HT-29 (cell line): ENCODE data around the gene APRT. TPM values are rescaled to one million over a fixed set of nuclear protein-coding genes. Genes with fewer than 3 reads are reported as not detected.
"Not testable (repeated sequence)": the region's sequence is repeated elsewhere in the genome, so short reads cannot be mapped to it uniquely, and the experiment has no call there.

Experiments
- DNase-seq: peaks from one replicate; pipeline ENCODE4 v3.0.0-alpha.2; 2015; ENCODE audit warnings: low spot score
- total RNA-seq: library from RNA; depleted of rRNA; stranded (reverse); fragments of >200 nt; shearing (Covaris generic); gene quantifications from 2 replicates; pipeline ENCODE4 v1.2.3, GENCODE V29; 2014

The APRT gene
- total RNA-seq, 1 experiment from 2014 or later, result 675 TPM

DNA sequence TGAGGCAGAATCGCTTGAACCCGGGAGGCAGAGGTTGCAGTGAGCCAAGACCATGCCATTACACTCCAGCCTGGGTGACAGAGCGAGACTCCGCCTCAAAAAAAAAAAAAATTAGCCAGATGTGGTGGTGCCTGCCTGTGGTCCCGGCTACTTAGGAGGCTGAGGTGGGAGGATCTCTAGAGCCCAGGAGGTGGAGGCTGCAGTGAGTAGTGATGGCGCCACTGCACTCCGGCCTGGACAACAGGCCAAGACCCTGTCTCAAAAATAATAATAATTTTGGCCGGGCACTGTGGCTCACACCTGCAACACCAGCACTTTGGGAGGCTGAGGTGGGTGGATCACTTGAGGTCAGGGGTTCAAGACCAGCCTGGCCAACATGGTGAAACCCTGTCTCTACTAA, 23.0 kb downstream of the APRT start:
- DNase-seq, result not testable (repeated sequence)

- DNase-seq, result no peak
These were observed 24.0 kb downstream of the APRT start for GRCh38 chr16:88787579-88788314.

DNA sequence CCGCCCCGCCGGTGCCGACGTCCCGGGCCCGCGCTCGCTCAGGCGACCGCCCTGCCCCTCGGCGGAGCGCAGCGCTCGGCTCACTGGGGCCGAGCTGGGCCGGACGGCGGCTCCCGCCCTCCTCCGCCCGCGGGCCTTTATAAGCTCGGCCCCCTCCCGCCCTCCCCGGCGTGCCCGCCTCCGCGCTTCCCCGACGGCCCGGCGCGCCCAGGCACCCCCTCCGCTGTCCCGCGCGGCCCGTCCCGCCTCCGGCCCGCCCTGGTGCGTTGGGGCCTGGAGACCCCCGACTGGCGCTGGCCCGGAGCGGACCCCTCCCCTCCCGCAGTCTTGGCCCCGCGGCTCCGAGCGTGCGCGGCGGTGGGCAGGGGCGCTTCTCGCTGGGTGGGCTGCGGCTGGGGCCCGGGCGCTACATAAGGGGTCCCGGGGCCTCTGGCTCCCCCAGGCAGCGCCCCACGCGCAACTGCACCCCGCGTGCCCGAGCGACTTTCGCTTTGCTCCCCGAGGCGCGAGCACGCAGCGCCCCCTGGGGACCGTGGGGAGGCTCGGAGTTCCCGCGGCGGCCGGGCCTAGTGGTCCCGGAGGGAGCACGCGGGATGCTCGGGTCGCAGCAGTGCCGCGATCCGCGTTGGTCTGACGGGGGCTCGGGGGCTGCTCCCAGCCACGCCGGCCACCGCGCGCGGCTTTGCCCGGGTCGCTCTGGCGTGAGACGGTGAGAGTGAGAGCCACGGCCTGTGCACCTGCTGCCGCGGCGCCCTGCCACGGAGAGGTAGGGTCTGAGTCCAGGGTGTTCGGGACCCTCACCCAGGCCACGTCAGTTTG, 26.4 kb downstream of the APRT start, which contains the start of gene PIEZO1:
TSS of gene PIEZO1 (minus strand) at position 115 of the 819 bp plus-strand sequence. CDS start 256 bp downstream, outside the sequence.
- peak; percentile 55 for DNase-seq

- DNase-seq, result no peak
These were observed 26.9 kb downstream of the APRT start for GRCh38 chr16:88784856-88785105.

GRCh38 chr16:88784074-88784855, 27.5 kb downstream of the APRT start:
- DNase-seq, result peak; percentile 65

DNA sequence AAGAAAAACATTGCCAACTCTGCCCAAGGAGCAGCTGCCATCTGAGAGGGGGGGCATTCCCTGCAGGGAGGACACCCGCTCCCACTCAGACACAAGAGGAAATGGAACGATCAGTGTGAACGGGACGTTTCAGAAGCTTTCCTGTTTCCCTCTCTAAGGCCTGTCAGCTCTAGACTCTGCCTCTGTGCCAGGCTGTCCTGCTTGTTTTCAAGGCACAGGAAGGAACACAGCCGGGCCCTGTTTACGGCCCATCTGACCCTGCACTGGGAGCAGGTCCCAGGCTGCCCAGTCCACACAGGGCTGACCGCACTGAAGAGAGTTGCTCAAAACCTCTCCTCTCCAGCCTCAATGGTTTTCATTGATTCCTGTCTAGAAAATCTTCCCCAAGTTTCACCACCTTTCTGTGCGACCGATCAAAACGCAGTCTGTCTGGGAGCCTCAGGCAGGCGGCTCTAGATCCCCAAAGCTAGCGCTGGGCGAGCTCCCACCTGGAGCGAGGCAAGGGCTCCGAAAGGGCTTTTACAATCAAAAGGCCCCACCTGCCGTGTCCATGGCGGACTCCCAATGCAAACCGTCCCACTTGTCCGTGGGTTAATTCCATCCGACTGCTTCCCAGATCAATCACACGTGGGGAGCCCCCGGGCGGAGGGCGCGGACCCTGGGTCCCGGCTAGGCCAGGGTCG, 28.2 kb downstream of the APRT start:
- DNase-seq, result no peak

- DNase-seq, result no peak
These were observed 29.0 kb downstream of the APRT start for GRCh38 chr16:88782454-88783390.

- no peak for DNase-seq
These were observed 30.3 kb downstream of the APRT start for GRCh38 chr16:88781140-88782077.

DNA sequence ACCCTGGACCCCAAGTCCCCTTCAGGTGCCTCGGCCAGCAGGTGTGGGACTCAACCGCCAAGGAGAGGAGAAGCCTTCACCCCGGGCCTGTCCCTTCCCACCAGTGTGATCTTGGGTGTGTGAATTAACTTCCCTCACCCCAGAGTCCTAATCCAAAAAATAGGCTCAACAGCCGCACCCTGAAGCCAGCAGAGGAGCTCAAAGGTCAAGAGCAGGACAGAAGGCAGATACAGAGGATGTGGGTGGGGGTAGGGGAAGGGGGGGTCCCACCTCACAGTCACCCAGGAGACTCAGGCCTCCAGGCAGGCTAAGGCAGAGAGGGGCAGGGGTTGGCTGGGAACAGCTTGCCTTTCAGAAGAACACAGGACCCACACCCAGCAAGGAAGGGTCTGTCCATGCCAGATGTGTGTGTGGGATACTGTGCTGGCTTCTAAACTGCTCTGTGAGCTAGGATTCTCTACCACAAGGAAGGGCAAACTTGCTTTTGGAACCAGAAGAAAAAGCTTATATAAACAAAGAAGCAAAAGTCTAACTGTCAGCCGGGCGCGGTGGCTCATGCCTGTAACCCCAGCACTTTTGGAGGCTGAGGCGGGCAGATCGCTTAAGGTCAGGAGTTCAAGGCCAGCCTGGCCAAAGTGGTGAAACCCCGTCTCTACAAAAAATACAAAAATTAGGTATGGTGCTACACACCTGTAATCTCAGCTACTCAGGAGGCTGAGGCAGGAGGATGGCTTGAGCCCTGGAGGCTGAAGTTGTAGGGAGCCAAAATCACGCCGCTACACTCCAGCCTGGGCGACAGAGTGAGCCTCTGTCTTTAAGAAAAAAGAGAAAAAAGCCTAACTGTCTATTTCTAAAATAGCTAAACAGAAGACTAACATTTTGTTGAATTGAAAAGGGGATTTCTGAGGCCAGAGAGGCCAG, 31.3 kb downstream of the APRT start:
- no peak for DNase-seq

DNA sequence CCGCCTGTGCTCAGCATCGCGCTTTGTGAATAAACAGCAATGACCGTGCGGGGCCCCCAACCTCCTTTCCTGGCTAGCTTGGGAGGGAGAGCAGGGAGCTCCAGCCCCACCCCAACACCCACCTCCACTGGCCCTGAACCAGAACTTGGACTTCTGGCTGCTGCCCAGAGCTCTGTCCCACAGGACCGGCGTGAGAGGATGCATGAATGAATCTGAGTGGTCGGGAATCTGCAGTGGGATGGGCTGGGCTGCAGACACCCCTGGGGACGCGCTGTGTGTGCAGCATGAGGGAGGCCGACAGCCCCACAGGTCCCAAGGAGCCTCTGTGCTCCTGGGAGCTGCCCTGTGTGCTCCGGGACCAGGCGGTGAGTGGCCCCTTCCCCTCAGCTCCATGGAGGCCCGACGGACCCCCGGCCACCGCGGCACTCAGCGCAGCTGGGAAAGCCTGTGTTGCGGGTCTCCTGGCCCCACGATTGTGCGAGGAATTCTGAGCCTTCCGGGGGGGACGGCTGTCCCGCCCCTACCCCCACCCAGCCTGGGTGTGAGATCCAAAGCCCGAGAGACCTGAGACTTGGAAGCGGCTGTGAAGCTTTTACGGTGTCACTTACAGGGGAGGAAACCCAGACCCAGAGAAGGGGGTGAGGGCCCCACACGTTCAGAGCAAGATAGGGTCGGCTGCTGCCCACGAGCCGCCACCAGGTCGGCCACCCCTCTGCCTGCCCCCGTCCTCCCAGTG, 32.2 kb downstream of the APRT start:
- no peak for DNase-seq

DNA sequence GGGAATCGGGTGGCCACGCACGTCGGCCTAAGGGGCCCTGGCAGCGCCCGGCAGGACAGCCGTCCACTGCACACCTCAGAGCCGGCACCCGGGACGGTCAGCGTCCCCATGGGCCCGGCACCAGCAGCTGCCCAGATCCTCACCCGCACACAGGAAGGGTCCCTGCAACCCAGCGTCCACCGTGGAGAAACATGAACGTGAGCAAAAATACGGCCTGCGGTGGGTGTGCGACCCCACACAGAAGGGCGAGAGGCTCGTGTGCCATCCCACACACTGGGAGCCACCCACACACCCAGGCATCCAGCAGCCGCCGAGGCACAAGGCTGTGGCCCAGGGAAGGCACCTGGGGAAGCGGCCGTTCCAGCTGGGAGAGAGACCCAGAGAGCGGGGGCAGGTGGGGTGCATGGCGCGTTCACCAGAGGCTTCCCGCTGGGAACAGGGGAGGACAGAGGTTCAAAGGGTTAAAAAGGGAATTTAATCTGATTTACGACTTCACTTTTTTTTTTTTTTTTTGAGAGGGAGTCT, 33.1 kb downstream of the APRT start:
- DNase-seq, result no peak

GRCh38 chr16:88778271-88778525, 33.5 kb downstream of the APRT start:
- no peak for DNase-seq

DNA sequence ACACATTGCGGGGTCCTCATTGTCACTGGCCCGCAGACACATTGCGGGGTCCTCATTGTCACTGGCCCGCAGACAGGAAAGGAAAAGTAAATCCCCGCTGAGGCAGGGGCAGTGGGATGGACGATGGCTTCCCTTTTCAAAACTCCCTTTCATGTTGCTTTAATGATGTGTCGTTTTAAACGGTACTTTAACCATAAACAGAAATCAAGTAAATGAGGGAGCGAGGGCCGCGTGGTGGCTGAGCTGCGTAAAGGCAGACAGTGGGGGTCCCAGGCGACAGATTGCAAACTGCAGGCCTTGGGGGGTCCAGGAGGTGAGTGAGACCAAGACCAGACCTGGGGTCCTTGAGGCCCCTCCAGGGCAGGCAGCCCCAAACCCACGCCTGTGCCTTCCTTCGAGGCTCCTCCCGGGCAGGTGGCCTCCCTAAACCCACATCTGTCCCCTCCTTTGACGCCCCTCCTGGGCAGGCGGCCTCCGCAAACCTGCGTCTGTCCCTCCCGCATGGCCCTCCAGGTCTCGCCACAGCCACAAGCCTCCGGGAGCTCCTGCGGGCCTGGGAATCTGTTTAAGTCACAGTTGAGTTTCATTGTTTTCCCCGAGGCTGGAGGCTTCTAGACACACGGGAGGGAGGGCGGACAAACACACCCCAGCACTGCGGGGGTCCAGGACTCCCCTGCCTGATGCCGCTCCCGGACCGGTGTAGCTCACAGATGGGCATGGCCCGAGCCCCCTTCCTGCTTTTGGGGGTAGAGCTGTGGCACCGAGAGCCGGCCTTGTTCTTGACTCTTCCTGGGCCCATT, 34.1 kb downstream of the APRT start:
- DNase-seq, result no peak

- DNase-seq, result no peak
These were observed 35.9 kb downstream of the APRT start for GRCh38 chr16:88775825-88776224.

- DNase-seq, result no peak
These were observed 37.0 kb downstream of the APRT start for GRCh38 chr16:88774544-88775393.

DNA sequence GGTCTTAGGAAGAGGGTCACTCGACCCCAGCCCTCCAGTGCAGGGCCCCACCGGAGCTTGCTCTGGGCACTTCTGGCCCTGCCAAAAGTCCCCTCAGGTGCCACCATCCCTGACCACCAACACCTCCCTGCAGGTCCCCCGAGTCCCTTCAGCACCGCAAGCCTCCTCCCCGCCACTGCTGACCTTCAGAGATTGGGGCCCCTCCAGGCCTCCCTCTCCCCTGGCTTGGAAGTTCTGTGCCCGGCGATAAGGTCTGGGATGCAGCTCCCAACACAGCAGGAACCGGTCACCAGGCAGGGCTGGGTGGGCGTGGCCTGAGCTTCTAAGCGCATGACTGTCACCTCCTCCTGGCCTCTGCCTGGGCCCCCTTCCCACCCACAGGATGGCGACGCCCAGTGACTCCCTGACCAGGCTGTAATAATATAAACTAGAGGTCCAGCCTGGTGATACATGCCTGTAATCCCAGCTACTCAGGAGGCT, 37.9 kb downstream of the APRT start:
- DNase-seq, result peak; percentile 72
